Measurements from ENCODE around the gene JAM3. TPM values are rescaled to one million over a fixed set of nuclear protein-coding genes. Genes with fewer than 3 reads are reported as not detected.

Gene JAM3
- total RNA-seq, 2 experiments from 2014 or later, result 21.1 to 23.7 TPM

DNA sequence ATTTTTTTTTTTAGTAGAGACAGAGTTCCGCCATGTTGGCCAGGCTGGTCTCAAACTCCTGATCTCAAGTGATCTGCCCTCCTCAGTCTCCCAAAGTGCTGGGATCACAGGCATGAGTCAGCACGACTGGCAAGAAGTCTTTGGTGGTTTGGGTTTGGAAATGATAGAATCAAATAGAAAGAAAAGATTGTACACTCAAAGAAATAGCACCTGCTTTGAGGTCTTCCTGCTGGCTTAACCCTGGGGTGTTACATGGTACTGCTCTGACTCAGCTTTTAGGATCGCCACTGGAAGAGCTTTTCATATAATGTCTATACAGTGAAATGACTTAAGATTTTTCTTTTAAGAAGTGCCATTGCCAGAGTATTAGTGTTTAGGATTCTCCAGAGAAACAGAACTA lies 50.2 kb downstream of the JAM3 start:
- Mint-ChIP-seq H3K9me3 (no peaks in the 10 kb centered on the region), H3K36me3 (peaks cover 3% of the 10 kb centered on the region), H3K4me3 (no peak overlapping the region), H3K27me3 (peaks cover 15% of the 10 kb centered on the region), H3K27ac (no peak overlapping the region), H3K4me1 (peaks cover 2% of the 10 kb centered on the region)
- POLR2A ChIA-PET, result no interaction called here
- ATAC-seq (ENCODE audit: low read depth) (no peak), DNase-seq (no peak)

DNA sequence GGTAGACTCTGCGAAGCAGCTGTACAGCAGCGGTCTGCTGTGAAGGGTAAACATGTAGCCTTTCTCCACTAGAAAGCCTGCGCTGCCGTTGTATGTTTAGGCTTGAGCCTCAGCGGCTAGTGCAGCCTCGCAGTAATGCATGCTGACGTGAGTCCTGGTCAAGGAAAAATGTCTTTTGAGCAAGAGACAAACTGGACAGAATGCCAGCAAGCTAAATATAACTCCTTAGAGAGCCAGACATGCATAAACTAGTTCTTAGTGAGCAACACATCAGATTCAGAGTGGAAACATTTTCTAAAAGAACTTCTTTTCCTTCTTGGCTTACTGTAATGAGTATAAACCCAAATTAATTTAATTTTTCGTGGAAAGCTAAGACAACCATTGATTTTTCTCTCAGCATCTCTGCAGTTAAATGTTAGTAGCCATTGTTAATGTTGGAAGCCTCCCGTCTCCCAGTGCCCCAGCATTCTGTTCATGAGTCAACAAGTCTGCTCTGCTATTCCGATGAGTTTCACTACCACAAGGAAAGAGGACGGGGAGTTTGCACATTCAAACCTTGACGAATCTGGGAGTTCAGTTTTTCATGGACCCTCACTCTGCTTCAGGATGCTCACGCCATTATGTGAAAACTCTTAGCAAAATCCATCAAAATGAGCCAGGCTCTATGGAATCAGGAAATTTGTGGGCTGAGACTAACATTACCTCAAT lies 51.4 kb downstream of the JAM3 start:
- no peak overlapping the region for H3K27ac Mint-ChIP-seq
- peaks cover 7% of the 10 kb centered on the region for H3K36me3 Mint-ChIP-seq
- H3K4me1 Mint-ChIP-seq, result peaks cover 6% of the 10 kb centered on the region
- ATAC-seq (ENCODE audit: low read depth), result no peak
- peaks cover 21% of the 10 kb centered on the region for H3K27me3 Mint-ChIP-seq
- H3K9me3 Mint-ChIP-seq, result no peaks in the 10 kb centered on the region
- no peak for DNase-seq
- no peak overlapping the region for H3K4me3 Mint-ChIP-seq
- POLR2A ChIA-PET, result no interaction called here

- H3K4me3 Mint-ChIP-seq, result no peak overlapping the region
- peaks cover 12% of the 10 kb centered on the region for H3K4me1 Mint-ChIP-seq
- no peak for ATAC-seq (ENCODE audit: low read depth)
- peaks cover 27% of the 10 kb centered on the region for H3K27me3 Mint-ChIP-seq
- POLR2A ChIA-PET, result interaction anchor here (0.7 kb wide), 1 partner anchor 61 kb away, joined by 3 read pairs; no protein-coding TSS in a partner anchor
- no peak overlapping the region for H3K27ac Mint-ChIP-seq
- H3K9me3 Mint-ChIP-seq, result no peaks in the 10 kb centered on the region
- peaks cover 10% of the 10 kb centered on the region for H3K36me3 Mint-ChIP-seq
- DNase-seq, result no peak
These were observed 52.2 kb downstream of the JAM3 start for GRCh38 chr11:134120921-134121526.

- POLR2A ChIA-PET, result no interaction called here
- peak overlapping the region; percentile 67 for H3K4me3 Mint-ChIP-seq
- peaks cover 20% of the 10 kb centered on the region for H3K4me1 Mint-ChIP-seq
- no peak overlapping the region for H3K27ac Mint-ChIP-seq
- peaks cover 12% of the 10 kb centered on the region for H3K36me3 Mint-ChIP-seq
- no peaks in the 10 kb centered on the region for H3K9me3 Mint-ChIP-seq
- H3K27me3 Mint-ChIP-seq, result peaks cover 27% of the 10 kb centered on the region
- peak; percentile 60 for ATAC-seq (ENCODE audit: low read depth)
- DNase-seq, result peak; percentile 39
These were observed 56.0 kb downstream of the JAM3 start for GRCh38 chr11:134124660-134125451.

GRCh38 chr11:134125507-134125906 lies 56.6 kb downstream of the JAM3 start:
- H3K9me3 Mint-ChIP-seq, result no peaks in the 10 kb centered on the region
- peaks cover 20% of the 10 kb centered on the region for H3K4me1 Mint-ChIP-seq
- DNase-seq, result no peak
- peaks cover 27% of the 10 kb centered on the region for H3K27me3 Mint-ChIP-seq
- peak overlapping the region; percentile 39 for H3K4me3 Mint-ChIP-seq
- POLR2A ChIA-PET, result no interaction called here
- no peak overlapping the region for H3K27ac Mint-ChIP-seq
- ATAC-seq (ENCODE audit: low read depth), result no peak
- peaks cover 12% of the 10 kb centered on the region for H3K36me3 Mint-ChIP-seq

DNA sequence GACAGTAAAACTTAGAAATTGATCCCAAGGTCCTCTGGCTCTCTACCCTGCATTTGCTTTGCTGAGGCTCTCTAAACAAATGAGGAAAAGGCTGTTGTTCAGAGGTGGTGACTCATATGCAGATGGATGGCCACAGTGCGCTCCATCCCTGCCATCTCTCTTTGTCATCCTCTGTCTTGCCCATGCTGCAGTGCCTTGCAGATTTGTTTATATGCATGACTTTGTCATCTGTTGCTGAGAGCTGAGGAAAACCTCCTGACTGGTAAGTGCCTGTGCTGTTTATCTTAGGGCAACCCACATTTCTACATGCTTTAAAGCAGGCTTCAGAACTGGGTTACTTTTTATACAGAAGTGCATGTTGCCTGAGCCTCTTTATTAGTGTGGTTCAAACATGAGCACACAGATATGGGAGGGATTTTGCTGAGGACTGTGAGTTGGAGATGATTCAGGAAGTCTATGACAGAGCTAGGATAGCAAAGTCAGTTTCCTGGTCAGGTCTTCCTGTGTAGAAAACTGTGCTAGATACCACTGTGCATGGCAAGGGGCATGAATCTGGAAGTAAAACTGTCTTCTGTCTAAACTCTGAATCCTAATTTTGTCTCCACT lies 57.4 kb downstream of the JAM3 start:
- POLR2A ChIA-PET, result no interaction called here
- H3K4me1 Mint-ChIP-seq, result peaks cover 20% of the 10 kb centered on the region

DNA sequence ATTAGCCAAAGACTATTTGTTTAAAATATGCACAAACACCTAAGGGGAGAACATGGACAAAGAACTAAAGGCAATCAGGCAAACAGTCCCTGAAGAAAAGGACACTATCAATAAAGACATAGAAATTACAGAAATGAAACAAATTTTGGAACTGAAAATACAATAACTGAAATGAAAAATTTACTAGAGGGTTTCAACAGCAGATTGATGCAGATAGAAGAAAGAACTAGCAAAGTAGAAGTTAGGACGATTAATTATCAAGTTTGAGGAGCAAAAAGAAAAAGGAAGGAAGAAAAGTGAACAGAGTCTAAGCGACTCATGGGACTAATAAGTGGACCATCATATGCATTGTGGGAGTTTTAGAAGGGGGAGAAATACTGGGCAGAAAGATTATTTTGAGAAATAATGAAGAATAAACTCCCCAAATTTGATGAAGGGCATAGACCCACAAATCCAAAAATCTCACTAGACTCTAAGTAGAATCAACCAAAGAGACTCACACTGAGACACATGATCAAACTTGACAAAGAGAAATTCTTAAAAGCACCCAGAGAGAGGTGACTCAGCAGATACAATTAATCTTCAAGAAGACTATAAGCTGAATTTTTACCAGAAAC lies 62.9 kb downstream of the JAM3 start:
- Mint-ChIP-seq H3K36me3 (peaks cover 20% of the 10 kb centered on the region), H3K4me3 (no peak overlapping the region), H3K4me1 (peaks cover 2% of the 10 kb centered on the region), H3K27me3 (no peaks in the 10 kb centered on the region), H3K27ac (no peak overlapping the region), H3K9me3 (peaks cover 16% of the 10 kb centered on the region)
- ATAC-seq (ENCODE audit: low read depth) (no peak), DNase-seq (no peak)
- POLR2A ChIA-PET, result no interaction called here

More for the DNA sequence above, 57.4 kb downstream of the JAM3 start:
- H3K27me3 Mint-ChIP-seq, result peaks cover 27% of the 10 kb centered on the region
- H3K4me3 Mint-ChIP-seq, result peak overlapping the region; percentile 20
- peaks cover 14% of the 10 kb centered on the region for H3K36me3 Mint-ChIP-seq
- ATAC-seq (ENCODE audit: low read depth) (peak; percentile 65), DNase-seq (no peak)
- H3K9me3 Mint-ChIP-seq, result peaks cover under 1% of the 10 kb centered on the region
- H3K27ac Mint-ChIP-seq, result no peak overlapping the region

DNA sequence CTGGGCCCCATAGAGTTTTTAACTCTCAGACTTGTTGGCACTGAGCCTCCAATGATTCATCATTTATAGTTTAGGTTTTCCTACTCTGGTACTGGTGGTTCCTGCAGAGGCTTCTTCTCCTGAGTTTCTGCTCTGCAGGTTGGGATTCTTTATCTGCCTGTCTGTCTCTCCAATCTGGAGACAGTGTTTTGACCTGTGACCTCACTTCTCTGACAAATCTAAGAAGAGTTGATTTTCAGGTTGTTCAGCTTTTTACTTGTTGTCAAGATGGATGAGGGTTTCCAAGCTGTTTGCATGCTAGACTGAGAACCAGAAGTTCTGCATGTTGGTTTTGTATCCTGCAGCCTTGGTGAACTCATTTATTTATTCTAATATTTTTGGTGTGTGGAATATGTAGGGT lies 63.9 kb downstream of the JAM3 start:
- Mint-ChIP-seq H3K4me3 (no peak overlapping the region), H3K27me3 (no peaks in the 10 kb centered on the region), H3K27ac (no peak overlapping the region), H3K9me3 (peaks cover 16% of the 10 kb centered on the region), H3K36me3 (peaks cover 20% of the 10 kb centered on the region), H3K4me1 (no peaks in the 10 kb centered on the region)
- no peak for ATAC-seq (ENCODE audit: low read depth)
- POLR2A ChIA-PET, result no interaction called here
- DNase-seq, result no peak

DNA sequence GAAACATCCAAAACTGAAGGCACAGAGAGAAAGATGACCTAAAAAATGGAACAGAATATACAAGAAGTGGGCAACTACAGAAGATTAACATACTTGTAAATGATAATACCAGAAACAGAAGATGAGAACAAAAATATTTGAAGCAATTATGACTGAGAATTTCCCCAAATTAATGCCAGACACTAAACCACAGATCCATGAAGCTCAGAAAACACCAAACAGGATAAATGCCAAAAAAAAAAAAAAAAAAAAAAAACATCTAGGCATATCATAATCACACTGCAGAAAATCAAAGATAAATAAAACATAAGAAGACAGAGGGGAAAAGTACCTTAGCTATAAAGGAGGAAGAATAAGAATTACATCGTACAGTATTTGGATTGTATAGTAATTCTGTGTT lies 65.3 kb downstream of the JAM3 start:
- Mint-ChIP-seq H3K9me3 (peaks cover 16% of the 10 kb centered on the region), H3K27ac (no peak overlapping the region), H3K4me1 (peaks cover 2% of the 10 kb centered on the region), H3K4me3 (no peak overlapping the region), H3K27me3 (no peaks in the 10 kb centered on the region), H3K36me3 (peaks cover 20% of the 10 kb centered on the region)
- DNase-seq (no peak), ATAC-seq (ENCODE audit: low read depth) (no peak)
- POLR2A ChIA-PET, result interaction anchor here (0.6 kb wide), 1 partner anchor 72 kb away, joined by 4 read pairs; no protein-coding TSS in a partner anchor

DNA sequence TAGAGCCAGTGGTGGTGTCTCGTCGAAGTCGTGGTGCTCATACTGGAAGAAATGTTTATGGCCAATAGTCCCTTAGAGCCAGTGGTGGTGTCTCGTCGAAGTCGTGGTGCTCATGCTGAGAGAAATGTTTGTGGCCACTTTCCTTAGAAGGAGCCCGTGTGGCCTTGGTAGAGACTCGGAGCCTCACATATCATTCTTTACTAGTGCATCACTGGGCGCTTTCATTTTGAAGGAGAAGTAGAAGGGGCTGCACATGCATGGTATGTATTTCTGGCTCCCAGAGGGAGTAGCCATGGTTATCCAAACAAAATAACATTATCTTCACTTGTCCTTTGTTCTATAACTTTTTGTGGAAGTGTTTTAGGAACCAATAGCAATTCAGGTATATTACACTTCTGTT lies 69.5 kb downstream of the JAM3 start:
- peaks cover 8% of the 10 kb centered on the region for H3K36me3 Mint-ChIP-seq
- H3K4me1 Mint-ChIP-seq, result peaks cover 6% of the 10 kb centered on the region

GRCh38 chr11:134139303-134139872 lies 70.5 kb downstream of the JAM3 start:
- DNase-seq (no peak), ATAC-seq (ENCODE audit: low read depth) (peak; percentile 24)
- Mint-ChIP-seq H3K27me3 (no peaks in the 10 kb centered on the region), H3K4me1 (peaks cover 16% of the 10 kb centered on the region), H3K4me3 (no peak overlapping the region), H3K27ac (no peak overlapping the region), H3K36me3 (peaks cover 11% of the 10 kb centered on the region), H3K9me3 (no peaks in the 10 kb centered on the region)
- POLR2A ChIA-PET, result no interaction called here

More for the DNA sequence above, 69.5 kb downstream of the JAM3 start:
- Mint-ChIP-seq H3K9me3 (peaks cover 5% of the 10 kb centered on the region), H3K27ac (no peak overlapping the region), H3K27me3 (no peaks in the 10 kb centered on the region), H3K4me3 (no peak overlapping the region)
- ATAC-seq (ENCODE audit: low read depth) (no peak), DNase-seq (no peak)
- POLR2A ChIA-PET, result no interaction called here

DNA sequence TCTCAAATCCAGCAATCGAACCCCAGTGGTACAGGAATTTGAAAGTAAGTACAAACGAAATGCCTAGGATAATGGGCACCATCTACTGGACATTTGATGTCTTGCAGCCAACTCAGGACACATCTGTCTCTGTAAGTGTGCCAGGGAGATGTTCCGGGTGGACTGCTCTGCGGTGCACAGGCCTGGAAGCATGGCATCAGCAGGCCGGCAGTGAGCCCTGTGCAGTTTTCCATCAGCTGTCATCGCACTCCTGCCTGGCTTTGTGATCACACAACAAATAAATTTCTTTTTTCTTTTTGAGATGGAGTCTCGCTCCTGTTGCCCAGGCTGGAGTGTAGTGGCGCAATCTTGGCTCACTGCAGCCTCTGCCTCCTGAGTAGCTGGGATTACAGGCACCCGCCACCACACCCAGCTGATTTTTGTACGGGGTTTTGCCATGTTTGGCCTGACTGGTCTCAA lies 71.0 kb downstream of the JAM3 start:
- no peak overlapping the region for H3K27ac Mint-ChIP-seq
- peaks cover 14% of the 10 kb centered on the region for H3K36me3 Mint-ChIP-seq
- POLR2A ChIA-PET, result no interaction called here
- peaks cover 18% of the 10 kb centered on the region for H3K4me1 Mint-ChIP-seq
- peak; percentile 80 for ATAC-seq (ENCODE audit: low read depth)
- no peak for DNase-seq
- no peak overlapping the region for H3K4me3 Mint-ChIP-seq
- no peaks in the 10 kb centered on the region for H3K9me3 Mint-ChIP-seq
- no peaks in the 10 kb centered on the region for H3K27me3 Mint-ChIP-seq

Measured in activated naive CD8-positive, alpha-beta T cell treated with anti-CD3 and anti-CD28 coated beads, Interleukin-2, amount 10 ng/mL, durations not matched to agents 7 days and 5 days (primary cell).